DOHH2 (cell line): ENCODE data around the gene SLC26A2.

Experiments used
- H3F3A ChIP-seq: fragments of 200-600 bp; sonication (generic), shearing (Covaris generic); 2 replicates; pipeline ENCODE4 v1.6.0; 2016; ENCODE audit warnings: antibody characterized with exemption, mild to moderate bottlenecking; ENCODE audit not compliant: control insufficient read depth, insufficient read depth
- H3K27ac ChIP-seq: fragments of 200-600 bp; sonication (generic); 2 replicates; pipeline ENCODE4 v1.5.1; 2014; ENCODE audit warnings: low read depth, mild to moderate bottlenecking, low read length, moderate library complexity
- H3K27me3 ChIP-seq: fragments of 200-600 bp; sonication (generic); 2 replicates; pipeline ENCODE4 v1.6.1; 2014; ENCODE audit warnings: mild to moderate bottlenecking, low read length, mixed read lengths; ENCODE audit not compliant: control insufficient read depth
- H3K36me3 ChIP-seq: fragments of 200-600 bp; sonication (generic); 2 replicates; pipeline ENCODE4 v1.6.1; 2014; ENCODE audit warnings: mild to moderate bottlenecking, low read length, moderate library complexity, mixed read lengths; ENCODE audit not compliant: control insufficient read depth
- H3K4me1 ChIP-seq: fragments of 200-600 bp; sonication (generic); 2 replicates; pipeline ENCODE4 v1.6.1; 2014; ENCODE audit warnings: mild to moderate bottlenecking, low read length, mixed read lengths; ENCODE audit not compliant: control insufficient read depth
- H3K4me2 ChIP-seq: fragments of 200-600 bp; sonication (generic); 2 replicates; pipeline ENCODE4 v1.6.0; 2014; ENCODE audit warnings: mild to moderate bottlenecking, low read length, moderate library complexity
- H3K4me3 ChIP-seq: fragments of 200-600 bp; sonication (generic); 2 replicates; pipeline ENCODE4 v1.5.1; 2014; ENCODE audit warnings: mild to moderate bottlenecking, low read length, mixed read lengths
- H3K79me2 ChIP-seq: fragments of 200-600 bp; sonication (generic); 2 replicates; pipeline ENCODE4 v1.6.1; 2014; ENCODE audit warnings: mild to moderate bottlenecking, low read length, mixed read lengths; ENCODE audit not compliant: control insufficient read depth
- H3K9me2 ChIP-seq: fragments of 200-600 bp; sonication (generic); replicated peaks from 2 replicates; pipeline ENCODE4 v1.6.1; 2014; ENCODE audit warnings: mild to moderate bottlenecking, low read length, mixed read lengths; ENCODE audit not compliant: control insufficient read depth
- H3K9me3 ChIP-seq: fragments of 200-600 bp; sonication (generic); 2 replicates; pipeline ENCODE4 v1.6.1; 2014; ENCODE audit warnings: antibody characterized with exemption, low read length, mixed read lengths; ENCODE audit not compliant: control insufficient read depth, insufficient read depth
- H4K20me1 ChIP-seq: fragments of 200-600 bp; sonication (generic); 2 replicates; pipeline ENCODE4 v1.6.0; 2014; ENCODE audit warnings: low read depth, mild to moderate bottlenecking, antibody characterized with exemption, low read length, moderate library complexity; ENCODE audit not compliant: control insufficient read depth, insufficient read depth
- EZH2phosphoT487 ChIP-seq: fragments of 200-600 bp; sonication (generic); IDR thresholded peaks from 2 replicates; pipeline ENCODE4 v1.6.1; 2017; ENCODE audit warnings: borderline replicate concordance, mild to moderate bottlenecking, antibody characterized with exemption, low read length, moderate library complexity, mixed read lengths
- TF ChIP-seq, protein P1 (sequence below): fragments of 200-600 bp; sonication (generic); IDR thresholded peaks from one replicate; pipeline ENCODE4 v1.5.1; 2014; ENCODE audit warnings: antibody characterized with exemption, mild to moderate bottlenecking, low read depth, low read length; ENCODE audit not compliant: poor library complexity, severe bottlenecking

Gene SLC26A2

DNA sequence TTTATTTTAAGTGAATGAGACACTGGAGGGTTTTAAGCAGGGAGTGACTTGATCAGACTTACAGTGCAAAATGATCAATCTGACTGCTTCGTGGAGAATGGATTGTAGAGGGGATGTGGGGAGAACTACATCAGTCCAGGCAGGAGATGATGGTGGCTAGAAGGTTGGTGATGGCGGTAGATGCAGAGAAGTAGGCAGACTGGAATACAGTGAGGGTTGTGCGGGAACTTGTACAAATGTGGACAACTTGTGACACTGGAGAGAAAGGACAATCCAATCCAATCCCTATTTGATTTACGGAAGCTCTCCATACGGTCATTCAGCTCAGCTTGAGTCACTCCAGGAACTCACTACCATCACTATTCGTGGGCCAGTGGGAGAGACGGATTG is 39.3 kb downstream of the SLC26A2 start:
- TF ChIP-seq, protein P1, sequence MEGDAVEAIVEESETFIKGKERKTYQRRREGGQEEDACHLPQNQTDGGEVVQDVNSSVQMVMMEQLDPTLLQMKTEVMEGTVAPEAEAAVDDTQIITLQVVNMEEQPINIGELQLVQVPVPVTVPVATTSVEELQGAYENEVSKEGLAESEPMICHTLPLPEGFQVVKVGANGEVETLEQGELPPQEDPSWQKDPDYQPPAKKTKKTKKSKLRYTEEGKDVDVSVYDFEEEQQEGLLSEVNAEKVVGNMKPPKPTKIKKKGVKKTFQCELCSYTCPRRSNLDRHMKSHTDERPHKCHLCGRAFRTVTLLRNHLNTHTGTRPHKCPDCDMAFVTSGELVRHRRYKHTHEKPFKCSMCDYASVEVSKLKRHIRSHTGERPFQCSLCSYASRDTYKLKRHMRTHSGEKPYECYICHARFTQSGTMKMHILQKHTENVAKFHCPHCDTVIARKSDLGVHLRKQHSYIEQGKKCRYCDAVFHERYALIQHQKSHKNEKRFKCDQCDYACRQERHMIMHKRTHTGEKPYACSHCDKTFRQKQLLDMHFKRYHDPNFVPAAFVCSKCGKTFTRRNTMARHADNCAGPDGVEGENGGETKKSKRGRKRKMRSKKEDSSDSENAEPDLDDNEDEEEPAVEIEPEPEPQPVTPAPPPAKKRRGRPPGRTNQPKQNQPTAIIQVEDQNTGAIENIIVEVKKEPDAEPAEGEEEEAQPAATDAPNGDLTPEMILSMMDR: no peak
- no peak for TF ChIP-seq EZH2phosphoT487
- Histone ChIP-seq H3F3A (peaks cover 13% of the 10 kb centered on the region), H3K9me3 (no peaks in the 10 kb centered on the region), H3K9me2 (no peaks in the 10 kb centered on the region), H3K27ac (peak overlapping the region; percentile 61), H3K4me2 (peak overlapping the region; percentile 96), H3K4me3 (peak overlapping the region; percentile 88), H3K4me1 (peaks cover 21% of the 10 kb centered on the region), H3K79me2 (peaks cover 52% of the 10 kb centered on the region), H3K36me3 (peaks cover 32% of the 10 kb centered on the region), H3K27me3 (no peaks in the 10 kb centered on the region), H4K20me1 (peaks cover 7% of the 10 kb centered on the region; the same call in 1 of the 2 replicates)

- Histone ChIP-seq H3K9me3 (no peaks in the 10 kb centered on the region), H3K27me3 (no peaks in the 10 kb centered on the region), H3K4me1 (peaks cover 21% of the 10 kb centered on the region), H3K9me2 (no peaks in the 10 kb centered on the region), H4K20me1 (peaks cover 7% of the 10 kb centered on the region; the same call in 1 of the 2 replicates), H3K4me3 (peak within 1 kb of the TSS; percentile 88), H3K36me3 (peaks cover 35% of the 10 kb centered on the region), H3F3A (peaks cover 13% of the 10 kb centered on the region), H3K4me2 (peak within 1 kb of the TSS; percentile 96), H3K27ac (peak within 1 kb of the TSS; percentile 61), H3K79me2 (peaks cover 54% of the 10 kb centered on the region)
- TF ChIP-seq, protein P1: no peak
- TF ChIP-seq EZH2phosphoT487: no peak
Observed at GRCh38 chr5:150000256-150000989, 39.9 kb downstream of the SLC26A2 start, which contains the start of the genes HMGXB3 and TIGD6. HMGXB3 (plus strand) TSS chr5:150000739; CDS start chr5:150004853, 4,114 bp downstream. TIGD6 (minus strand) TSS chr5:150000654; CDS start chr5:149996348, 4,306 bp downstream.

DNA sequence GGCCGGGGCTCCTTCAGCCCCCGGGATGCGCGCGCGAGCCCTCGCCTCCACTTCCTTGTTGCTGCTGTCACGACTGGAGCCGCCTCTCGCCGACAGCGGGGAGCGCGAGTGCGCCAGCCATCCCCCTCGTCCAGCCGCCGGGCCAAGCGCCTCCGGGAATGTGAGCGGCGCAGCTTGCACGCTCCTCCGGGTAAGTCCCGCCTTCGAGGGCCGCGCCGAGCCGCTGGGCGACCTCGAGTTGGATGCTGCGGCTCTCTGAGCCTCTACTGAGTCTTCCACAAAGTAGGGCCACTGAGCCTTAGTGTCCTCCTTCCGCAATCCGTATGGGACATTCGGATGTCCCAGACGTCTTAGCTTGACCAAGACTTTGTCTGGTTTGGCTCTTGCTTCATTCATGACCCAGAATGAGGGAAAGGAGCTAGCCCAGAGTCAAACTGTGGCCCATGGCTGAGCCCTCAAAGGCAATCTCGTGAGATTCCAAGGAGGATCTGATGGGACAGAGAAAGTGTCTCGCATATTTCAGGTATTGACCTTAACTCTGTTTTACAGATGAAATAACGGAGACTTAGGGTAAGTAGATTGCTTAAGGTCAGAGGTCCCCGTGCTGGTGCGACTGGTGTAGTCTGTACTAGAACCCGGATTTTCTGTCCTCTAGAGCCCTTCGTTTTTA is 40.6 kb downstream of the SLC26A2 start:
- peak overlapping the region; percentile 96 for H3K4me2 ChIP-seq
- H3K36me3 ChIP-seq: peaks cover 42% of the 10 kb centered on the region
- H3K9me3 ChIP-seq: no peaks in the 10 kb centered on the region
- peaks cover 61% of the 10 kb centered on the region for H3K79me2 ChIP-seq
- no peaks in the 10 kb centered on the region for H3K9me2 ChIP-seq
- H3K27me3 ChIP-seq: no peaks in the 10 kb centered on the region
- H3K27ac ChIP-seq: peak overlapping the region; percentile 61
- peaks cover 13% of the 10 kb centered on the region for H3F3A ChIP-seq
- TF ChIP-seq, protein P1: no peak
- no peak for TF ChIP-seq EZH2phosphoT487
- peaks cover 21% of the 10 kb centered on the region for H3K4me1 ChIP-seq
- H4K20me1 ChIP-seq: peaks cover 7% of the 10 kb centered on the region; the same call in 1 of the 2 replicates
- peak overlapping the region; percentile 88 for H3K4me3 ChIP-seq
